ENCODE results near the gene CHI3L2. TPM values are rescaled to one million over a fixed set of nuclear protein-coding genes. Genes with fewer than 3 reads are reported as not detected.

Gene CHI3L2
- total and polyA plus RNA-seq, 2 of the 4 experiments (the other 2 are of a cell fraction), result 0.18 to 0.19 TPM

GRCh38 chr1:111290104-111290503 lies 62.6 kb downstream of the CHI3L2 start:
- Histone ChIP-seq H3K9me1 (ENCODE audit: insufficient read depth, low read length) (no peaks in the 10 kb centered on the region), H4K5ac (ENCODE audit: low read depth, low read length) (no peak overlapping the region), H2BK15ac (ENCODE audit: low read depth, low read length) (no peak overlapping the region), H2AK5ac (ENCODE audit: low read depth, low read length) (no peak overlapping the region), H3K18ac (ENCODE audit: low read depth, low read length) (no peak overlapping the region), H2AFZ (replicated peaks; ENCODE audit: low read length, poor library complexity) (no peak overlapping the region), H2BK5ac (ENCODE audit: low read depth, low read length, poor library complexity, severe bottlenecking) (no peak overlapping the region), H3K14ac (replicated peaks; ENCODE audit: low read depth, low read length) (no peak overlapping the region), H3K9me3 (ENCODE audit: control insufficient read depth, insufficient read depth, low read length) (no peaks in the 10 kb centered on the region), H3K4me2 (ENCODE audit: low read depth, low read length) (no peak overlapping the region), H3K79me1 (ENCODE audit: low read depth in 1 of 2, low read length in 2 of 2) (no peaks in the 10 kb centered on the region), H3K27me3 (ENCODE audit: control insufficient read depth, insufficient read depth, low read length) (no peaks in the 10 kb centered on the region; the same call in 1 of the 2 replicates), H3K36me3 (ENCODE audit: control insufficient read depth, insufficient read depth, low read length) (no peaks in the 10 kb centered on the region), H3K9ac (ENCODE audit: low read depth, low read length) (no peak overlapping the region), H3K56ac (ENCODE audit: extremely low read depth, insufficient read depth, low read length) (no peak overlapping the region), H4K91ac (ENCODE audit: insufficient read depth, low read depth, low read length) (no peak overlapping the region), H4K20me1 (ENCODE audit: insufficient read depth, low read length) (no peaks in the 10 kb centered on the region), H2AK9ac (replicated peaks; ENCODE audit: low read depth, low read length, poor library complexity) (no peak overlapping the region), H2BK20ac (ENCODE audit: low read depth, low read length) (no peak overlapping the region), H2BK120ac (ENCODE audit: low read depth, low read length) (no peak overlapping the region), H3K4me1 (ENCODE audit: control insufficient read depth, insufficient read depth, low read length) (no peaks in the 10 kb centered on the region), H3K4ac (ENCODE audit: low read depth, low read length) (no peak overlapping the region), H4K8ac (ENCODE audit: low read depth in 2 of 2, low read length in 2 of 2) (no peak overlapping the region), H3K23ac (ENCODE audit: low read depth, low read length) (no peak overlapping the region), H3K27ac (ENCODE audit: insufficient read depth, low read length) (no peak overlapping the region), H3K4me3 (ENCODE audit: insufficient read depth, low read depth, low read length) (no peak overlapping the region)
- no CpG with 5 or more reads among the region's 3 CpGs for WGBS, 2 experiments (ENCODE audit: extremely low coverage in 2 of 2, insufficient read length in 1 of 2)
- dilution Hi-C loops (cut with HindIII; ENCODE audit: low sequenced_read_pairs, unreplicated experiment), result no loop called here
- intact Hi-C loops (cut with micrococcal nuclease), result no loop called here
- DNase-seq (no peak), ATAC-seq (ENCODE audit: low read depth) (no peak)
- TF ChIP-seq SMC3 (IDR thresholded peaks at IDR 0.05; ENCODE audit: low read depth, low read length) (no peak), NFE2L2 (IDR thresholded peaks at IDR 0.05; ENCODE audit: low read depth, low read length) (no peak), MXI1 (IDR thresholded peaks at IDR 0.05; ENCODE audit: borderline replicate concordance, low read depth, low read length) (no peak), MAZ (IDR thresholded peaks at IDR 0.05; ENCODE audit: borderline replicate concordance, low read depth, low read length) (no peak), CEBPB (IDR thresholded peaks at IDR 0.05; ENCODE audit: low read depth, low read length) (no peak), ELK1 (IDR thresholded peaks at IDR 0.05; ENCODE audit: borderline replicate concordance, low read depth, low read length) (no peak), CTCF (conservative IDR thresholded peaks at IDR 0.05; ENCODE audit: low read depth, low read length) (no peak), RAD21 (IDR thresholded peaks at IDR 0.05; ENCODE audit: low read length) (no peak), RFX5 (IDR thresholded peaks at IDR 0.05; ENCODE audit: low read depth, low read length) (no peak), CHD1 (IDR thresholded peaks at IDR 0.05; ENCODE audit: low read depth, low read length) (no peak), POLR2A (IDR thresholded peaks at IDR 0.05; ENCODE audit: low read depth, low read length) (no peak), RCOR1 (IDR thresholded peaks at IDR 0.05; ENCODE audit: insufficient replicate concordance, low read length) (no peak), FOS (IDR thresholded peaks at IDR 0.05; ENCODE audit: low read depth, low read length) (no peak), BHLHE40 (IDR thresholded peaks at IDR 0.05; ENCODE audit: low read depth, low read length) (no peak), MAFK (IDR thresholded peaks at IDR 0.05; ENCODE audit: low read depth, low read length) (no peak), USF2 (IDR thresholded peaks at IDR 0.05; ENCODE audit: low read depth, low read length) (no peak)
- ChIA-PET CTCF (no interaction called here), POLR2A (ENCODE audit: unreplicated experiment) (no interaction called here)
- in situ Hi-C loops (cut with MboI; ENCODE audit: low sequenced_read_pairs), result no loop called here
- no TSS peak for BruUV-seq (replicated peaks)
